NCI-H1417 treated with DMSO at 0.1 percent for 48 hours (cell line): Measurements from ENCODE around the gene DEPP1.

Experiments used
- DNase-seq: peaks from one replicate; lab custom pipeline; 2025; lab: John Stamatoyannopoulos, UW

DEPP1 gene

DNA sequence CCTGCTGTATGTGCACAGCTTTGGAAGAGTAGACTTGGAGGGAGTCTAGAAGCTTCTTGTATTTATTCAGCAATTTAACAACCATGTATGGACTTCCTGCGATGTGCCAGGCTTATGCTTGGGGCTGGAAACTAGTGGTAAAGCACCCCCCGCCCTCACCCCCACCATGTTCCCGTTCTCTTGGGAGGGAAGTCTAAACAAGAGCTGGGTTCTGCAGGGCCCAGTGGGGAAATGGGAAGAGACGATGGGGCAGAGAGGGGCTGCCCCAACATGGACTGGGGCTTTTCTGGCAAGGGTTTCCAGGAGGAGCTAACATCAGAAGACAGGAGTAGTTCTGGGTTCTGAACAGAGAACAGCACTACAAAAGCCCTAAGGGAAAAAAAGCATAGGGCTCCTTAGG lies 11.0 kb downstream of the DEPP1 start:
- DNase-seq: no peak

DNA sequence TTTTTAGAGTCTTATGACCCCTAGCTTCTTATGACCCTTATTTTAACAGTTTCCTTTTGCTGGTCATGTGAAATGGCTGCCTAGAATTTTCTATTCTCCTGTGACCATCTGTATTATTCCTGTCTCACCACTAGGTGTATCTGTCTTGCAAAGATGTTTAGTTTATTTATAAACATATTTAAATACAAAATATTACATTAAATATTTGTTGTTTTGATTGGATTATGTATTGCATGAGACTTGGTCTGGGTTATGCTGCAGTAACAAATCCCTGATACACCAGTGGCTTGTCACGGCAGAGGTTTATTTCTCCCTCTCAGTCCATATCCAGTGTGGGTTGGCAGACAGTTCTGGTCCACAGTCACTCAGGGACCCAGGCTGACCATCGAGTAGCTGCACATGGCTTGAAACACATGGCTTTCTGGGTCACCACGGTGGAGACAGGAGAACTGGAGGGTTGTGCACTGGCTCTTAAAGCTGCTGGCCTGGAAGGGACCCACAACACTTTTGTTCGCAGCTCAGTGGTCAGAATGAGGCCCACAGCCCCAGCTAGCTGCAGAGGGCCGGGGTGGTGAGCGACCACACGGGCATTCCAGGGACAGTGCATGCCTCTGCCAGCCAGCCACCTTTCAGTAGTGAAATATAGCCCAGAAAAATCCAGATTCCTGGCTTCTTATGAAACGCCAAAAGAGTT lies 11.6 kb downstream of the DEPP1 start:
- DNase-seq: no peak

DNA sequence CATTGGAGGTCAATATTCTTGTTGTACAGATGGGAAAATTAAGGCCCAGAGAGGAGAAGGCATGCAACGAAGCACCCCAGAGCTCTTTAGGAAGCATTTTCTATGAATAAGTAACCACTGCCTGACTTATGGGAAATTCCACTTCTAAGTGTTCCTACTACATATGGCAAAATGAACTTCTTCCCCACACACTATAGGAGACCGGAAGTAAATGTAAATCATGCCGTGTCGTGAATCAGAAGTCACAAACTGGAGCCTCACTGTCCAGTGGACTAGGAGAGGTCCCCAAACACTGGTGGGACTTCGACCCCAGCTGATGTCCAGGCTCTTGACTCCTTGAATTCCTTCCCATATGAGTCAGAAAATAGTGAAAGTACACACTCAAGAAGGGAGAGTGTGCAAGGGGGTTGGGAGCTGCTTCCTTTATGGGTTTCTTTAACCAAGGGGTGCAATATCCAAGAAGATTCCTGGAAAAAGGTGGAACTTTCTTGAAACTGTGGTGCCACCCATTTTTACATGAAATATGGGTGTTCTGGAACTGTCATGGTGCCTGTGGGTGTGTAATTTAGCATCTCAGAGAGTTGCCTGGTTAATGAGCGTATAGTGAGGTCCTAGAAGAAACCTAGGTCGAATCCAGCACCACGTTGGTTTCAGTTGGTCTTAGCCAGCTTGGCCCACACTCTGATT lies 12.3 kb downstream of the DEPP1 start:
- DNase-seq: no peak

GRCh38 chr10:44965651-44966097 lies 12.9 kb downstream of the DEPP1 start:
- DNase-seq: no peak

DNA sequence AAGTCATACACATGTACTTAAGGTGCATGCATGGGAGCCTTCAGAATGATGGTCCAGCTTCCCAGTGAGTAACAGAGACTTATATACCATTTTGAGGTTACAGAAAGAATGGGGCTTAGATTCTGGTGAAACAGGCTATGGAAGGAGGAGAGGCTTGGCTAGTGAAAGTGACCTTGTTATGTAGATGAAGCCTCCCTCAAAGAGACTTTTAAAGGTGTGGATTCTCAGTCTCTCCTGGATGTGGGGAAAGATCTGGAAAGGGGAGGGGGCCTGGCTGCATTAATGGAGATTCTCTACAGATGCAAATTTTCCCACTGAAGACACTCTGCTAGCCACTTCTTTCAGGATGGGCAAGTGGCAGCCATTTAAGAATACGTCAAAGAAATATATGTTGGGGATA lies 13.5 kb downstream of the DEPP1 start:
- no peak for DNase-seq

DNA sequence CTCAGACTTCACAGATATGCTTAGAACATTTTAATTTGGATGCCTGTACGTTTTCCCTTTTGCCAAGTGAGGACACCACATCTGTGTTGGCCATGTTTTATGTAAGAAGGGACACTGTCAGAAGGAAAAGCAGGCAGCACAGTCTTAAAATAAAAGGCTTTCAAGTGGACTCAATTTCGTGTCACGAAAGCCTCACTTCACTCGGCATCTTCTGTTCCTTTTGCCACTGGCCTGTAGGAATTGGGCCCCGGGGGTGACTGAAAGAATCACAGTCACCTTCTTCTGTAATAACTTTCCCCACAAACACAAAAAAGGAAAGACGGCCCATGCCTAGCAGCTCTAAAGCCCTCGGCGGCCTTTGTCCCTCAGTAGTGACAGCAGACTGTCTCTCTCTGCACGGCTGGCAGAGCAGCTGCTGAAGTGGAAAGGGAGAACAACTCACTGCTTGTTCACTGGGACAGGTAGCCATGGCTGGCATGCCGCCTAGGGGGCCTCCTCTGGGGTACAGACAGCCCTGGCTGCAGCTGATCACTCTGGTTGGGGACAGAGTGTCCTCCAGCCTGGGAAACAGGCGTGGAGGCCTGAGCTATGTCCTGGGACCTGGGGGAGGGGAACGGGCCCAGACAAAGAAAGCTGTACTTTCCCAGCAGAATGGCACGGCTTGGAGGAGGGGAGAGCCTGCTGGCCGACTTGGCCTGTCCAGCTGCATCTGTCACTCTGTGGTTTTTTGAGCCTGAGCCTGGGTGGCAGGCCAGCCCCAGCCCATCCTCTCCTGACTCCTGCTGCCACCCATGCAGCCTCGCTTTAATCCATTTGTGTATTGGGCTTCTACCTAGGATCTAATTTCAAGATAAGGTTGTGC lies 14.6 kb downstream of the DEPP1 start:
- no peak for DNase-seq

DNA sequence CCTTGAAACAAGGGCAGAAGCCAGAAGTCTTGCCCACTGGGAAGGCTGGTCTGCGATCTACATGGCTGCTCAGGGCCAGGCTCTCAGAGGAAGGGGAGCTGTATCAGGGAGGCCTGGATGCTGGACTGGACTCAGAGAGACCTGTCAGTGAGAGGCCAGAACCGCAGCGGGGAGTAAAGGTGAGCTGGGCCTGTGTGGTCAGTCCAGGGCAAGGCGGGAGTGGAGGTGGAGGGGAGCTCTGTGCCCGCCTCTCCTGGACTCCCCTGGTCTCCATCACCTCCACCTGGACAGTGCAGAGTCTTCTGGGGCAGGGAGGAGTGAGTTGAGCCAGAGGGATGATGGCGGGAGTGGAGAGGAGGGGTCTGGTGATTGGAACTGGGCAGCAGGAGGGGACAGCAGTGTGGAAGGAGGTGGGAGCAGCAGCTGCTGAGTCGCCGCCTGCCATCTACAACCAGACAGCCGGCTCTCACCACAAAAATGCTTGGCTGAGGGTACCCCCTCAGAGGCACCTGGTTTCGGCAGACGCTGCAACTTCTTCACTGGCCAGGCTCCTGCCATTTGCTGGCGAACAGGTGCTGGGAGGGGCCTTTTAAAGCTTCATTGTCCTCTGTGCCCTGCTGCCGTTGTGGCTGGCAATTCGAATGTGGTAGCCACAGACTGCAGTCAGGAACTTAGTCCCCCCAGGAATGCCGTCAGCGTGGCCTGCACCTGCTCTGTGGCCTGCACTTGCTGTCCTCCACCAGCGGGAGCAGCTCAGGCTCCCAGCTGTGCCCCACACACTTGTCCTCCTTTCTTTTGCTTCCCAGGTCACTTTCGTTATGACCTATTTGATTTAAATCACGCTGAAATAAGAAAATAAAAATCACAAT lies 15.5 kb downstream of the DEPP1 start:
- no peak for DNase-seq

- DNase-seq: no peak
Observed at GRCh38 chr10:44961931-44962750, 16.5 kb downstream of the DEPP1 start.

GRCh38 chr10:44961230-44961571 lies 17.4 kb downstream of the DEPP1 start:
- no peak for DNase-seq

- no peak for DNase-seq
Observed at GRCh38 chr10:44960482-44961229, 18.0 kb downstream of the DEPP1 start.

- no peak for DNase-seq
Observed at GRCh38 chr10:44960088-44960460, 18.5 kb downstream of the DEPP1 start.

DNA sequence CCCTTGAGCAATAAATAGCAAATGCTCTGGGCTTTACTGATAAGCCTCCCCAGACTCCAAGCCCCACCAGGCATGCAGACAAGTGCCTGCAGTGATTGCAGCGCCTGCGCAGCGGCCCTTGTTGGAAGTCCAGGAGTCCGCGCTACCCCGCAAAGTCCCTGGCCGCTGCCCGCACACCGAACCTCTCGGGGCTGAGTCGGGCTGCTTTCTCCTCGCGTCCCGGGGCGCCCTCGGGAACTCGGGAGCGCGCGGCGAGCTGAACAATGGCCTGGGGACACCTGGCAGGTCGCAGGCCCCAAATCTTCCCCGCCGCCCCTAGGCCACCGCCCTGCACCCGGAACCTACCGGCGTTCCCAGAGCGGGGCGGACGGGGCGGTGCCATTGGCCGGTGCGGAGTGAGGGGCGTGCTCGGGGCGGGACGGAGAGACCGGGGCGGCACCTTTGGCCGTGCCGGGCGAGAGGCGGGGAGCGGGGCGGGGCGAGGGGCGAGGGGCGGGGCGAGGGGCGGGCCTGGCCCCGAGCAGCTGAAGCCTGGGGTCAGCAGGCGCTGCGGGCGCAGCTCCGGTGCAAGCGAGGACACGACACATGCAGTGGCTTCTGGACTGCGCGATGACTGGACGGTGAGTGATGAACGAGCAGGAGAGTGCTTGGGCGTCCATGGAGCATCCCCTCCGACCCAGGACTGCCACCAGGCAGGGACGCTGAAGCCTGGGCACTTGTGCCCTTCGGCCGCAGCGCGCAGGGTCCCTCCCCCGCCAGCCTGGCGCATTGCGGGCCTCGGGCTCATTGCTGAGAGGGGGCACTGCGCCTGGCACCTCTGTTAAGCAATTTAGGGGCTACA lies 19.1 kb downstream of the DEPP1 start, which contains the start of gene RASSF4:
TSS of gene RASSF4 (plus strand) at position 556 of the 841 bp plus-strand sequence. CDS start 10,401 bp downstream, outside the sequence.
- DNase-seq: peak; percentile 5

DNA sequence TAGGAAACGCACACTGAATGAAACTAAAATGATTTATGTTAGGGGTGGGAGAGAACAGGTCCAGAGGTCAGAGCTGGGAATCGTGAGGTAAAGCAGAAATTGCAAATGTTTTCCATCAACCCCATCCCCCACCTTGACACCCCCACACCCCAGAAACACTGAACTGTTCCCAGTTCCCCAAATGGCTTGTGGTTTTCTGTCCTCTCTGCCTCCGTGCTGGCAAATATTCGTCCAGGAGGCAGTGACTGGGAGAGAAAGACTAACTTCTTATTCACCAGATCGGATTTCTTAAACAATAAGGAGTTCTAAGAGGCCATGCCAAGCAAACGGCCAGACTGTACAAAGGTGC lies 19.7 kb downstream of the DEPP1 start:
- no peak for DNase-seq

DNA sequence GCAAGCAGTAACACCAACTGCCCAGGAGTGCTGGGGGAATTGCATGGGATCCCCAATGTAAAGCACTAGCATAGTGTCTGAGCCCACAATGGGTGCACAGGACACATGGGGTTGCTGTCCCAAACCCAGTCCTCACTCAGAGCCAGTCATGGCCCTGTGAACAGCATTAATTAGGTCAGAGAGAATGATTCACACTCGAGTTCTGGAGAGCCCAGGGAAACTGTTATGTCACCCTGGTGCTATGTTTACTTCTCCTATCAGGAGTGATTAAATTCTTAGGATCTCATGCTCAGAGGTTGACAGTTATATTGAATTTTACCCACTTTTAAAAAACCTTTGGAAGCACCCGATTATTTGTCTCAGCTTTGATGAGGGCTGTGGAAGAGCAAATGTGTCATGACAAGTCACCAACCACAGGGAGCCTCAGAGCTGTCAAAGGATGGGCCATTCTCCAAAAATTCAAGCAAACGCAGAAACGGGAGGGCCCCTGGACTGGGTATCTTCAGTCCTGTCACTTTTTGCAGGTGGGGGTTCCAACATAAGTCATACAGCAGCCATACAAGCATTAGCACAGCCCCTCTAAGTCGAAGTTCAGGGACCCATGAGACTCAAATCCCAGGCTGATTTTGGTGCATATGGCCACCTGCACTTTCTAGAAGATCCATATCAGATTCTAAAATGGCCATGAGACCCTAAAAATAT lies 20.3 kb downstream of the DEPP1 start:
- DNase-seq: no peak

GRCh38 chr10:44956717-44957706 lies 21.6 kb downstream of the DEPP1 start:
- no peak for DNase-seq

DNA sequence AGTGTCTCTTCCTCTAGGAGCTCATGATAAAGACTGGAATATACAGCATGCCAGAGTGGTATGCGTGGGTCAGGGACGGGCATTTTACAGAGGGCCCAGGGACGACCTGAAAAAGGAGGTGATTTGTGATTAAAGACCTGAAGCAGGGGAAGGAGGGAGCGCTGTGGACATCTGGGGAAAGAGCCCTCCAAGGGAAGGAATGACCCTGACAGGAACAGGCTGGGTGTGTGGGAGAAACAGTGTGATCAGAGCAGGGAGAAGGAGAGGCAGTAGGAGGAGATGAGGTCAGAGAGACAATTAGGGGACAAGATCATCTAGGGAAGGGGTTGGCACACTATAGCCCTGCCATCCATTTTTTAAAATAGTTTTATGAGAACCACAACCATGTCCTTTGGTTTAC lies 22.4 kb downstream of the DEPP1 start:
- no peak for DNase-seq

GRCh38 chr10:44955413-44956070 lies 23.1 kb downstream of the DEPP1 start:
- DNase-seq: no peak
